ACC112 (cell line): ENCODE data around the gene NR4A1.

Experiments used
- H2AFZ ChIP-seq: fragments of 200-600 bp; sonication (generic); one replicate; pipeline ENCODE4 v1.6.0; 2017; ENCODE audit warnings: antibody characterized with exemption, low read length; ENCODE audit not compliant: unreplicated experiment
- H3K27ac ChIP-seq: fragments of 200-600 bp; sonication (generic); 2 replicates; pipeline ENCODE4 v1.5.1; 2014; ENCODE audit warnings: low read depth, mild to moderate bottlenecking, antibody characterized with exemption, low read length, moderate library complexity
- H3K27me3 ChIP-seq: fragments of 200-600 bp; sonication (generic); 2 replicates; pipeline ENCODE4 v1.6.1; 2014; ENCODE audit warnings: mild to moderate bottlenecking, antibody characterized with exemption, low read length, moderate library complexity, mixed read lengths; ENCODE audit not compliant: insufficient read depth
- H3K36me3 ChIP-seq: fragments of 200-600 bp; sonication (generic); 2 replicates; pipeline ENCODE4 v1.6.1; 2016; ENCODE audit warnings: mild to moderate bottlenecking, antibody characterized with exemption, low read length, moderate library complexity, mixed read lengths; ENCODE audit not compliant: insufficient read depth
- H3K4me1 ChIP-seq: fragments of 200-600 bp; sonication (generic); one replicate; pipeline ENCODE4 v1.6.1; 2016; ENCODE audit warnings: low read length, mixed read lengths; ENCODE audit not compliant: insufficient read depth, unreplicated experiment, control insufficient read depth
- H3K4me3 ChIP-seq: fragments of 200-600 bp; sonication (generic); 2 replicates; pipeline ENCODE4 v1.5.1; 2014; ENCODE audit warnings: mild to moderate bottlenecking, low read depth, low read length
- H3K79me2 ChIP-seq: fragments of 200-600 bp; sonication (generic); one replicate; pipeline ENCODE4 v1.6.0; 2016; ENCODE audit warnings: low read length; ENCODE audit not compliant: control insufficient read depth, unreplicated experiment, insufficient read depth

The NR4A1 gene

GRCh38 chr12:52083638-52083996, 32.4 kb downstream of the NR4A1 start:
- Histone ChIP-seq H3K36me3 (no peaks in the 10 kb centered on the region), H2AFZ (no peak overlapping the region), H3K27me3 (no peaks in the 10 kb centered on the region), H3K4me3 (no peak overlapping the region), H3K27ac (no peak overlapping the region), H3K4me1 (peaks cover 16% of the 10 kb centered on the region), H3K79me2 (no peaks in the 10 kb centered on the region)

- peaks cover 16% of the 10 kb centered on the region for H3K4me1 ChIP-seq
These were observed 33.4 kb downstream of the NR4A1 start for GRCh38 chr12:52084491-52085231.

GRCh38 chr12:52085682-52086180, 34.5 kb downstream of the NR4A1 start:
- Histone ChIP-seq H3K79me2 (no peaks in the 10 kb centered on the region), H2AFZ (no peak overlapping the region), H3K4me3 (no peak overlapping the region), H3K27me3 (peaks cover 10% of the 10 kb centered on the region), H3K36me3 (no peaks in the 10 kb centered on the region), H3K27ac (no peak overlapping the region), H3K4me1 (peaks cover 16% of the 10 kb centered on the region)

More at GRCh38 chr12:52084491-52085231, 33.4 kb downstream of the NR4A1 start:
- Histone ChIP-seq H3K27me3 (peaks cover 3% of the 10 kb centered on the region; the same call in 1 of the 2 replicates), H3K36me3 (no peaks in the 10 kb centered on the region), H3K4me3 (no peak overlapping the region), H3K79me2 (no peaks in the 10 kb centered on the region), H3K27ac (no peak overlapping the region), H2AFZ (no peak overlapping the region)

- peaks cover 17% of the 10 kb centered on the region for H3K27me3 ChIP-seq
- H3K4me1 ChIP-seq: peaks cover 11% of the 10 kb centered on the region
- no peak overlapping the region for H3K27ac ChIP-seq
- H2AFZ ChIP-seq: no peak overlapping the region
- H3K36me3 ChIP-seq: no peaks in the 10 kb centered on the region
- no peak overlapping the region for H3K4me3 ChIP-seq
- H3K79me2 ChIP-seq: no peaks in the 10 kb centered on the region
These were observed 35.1 kb downstream of the NR4A1 start for GRCh38 chr12:52086366-52086765.

DNA sequence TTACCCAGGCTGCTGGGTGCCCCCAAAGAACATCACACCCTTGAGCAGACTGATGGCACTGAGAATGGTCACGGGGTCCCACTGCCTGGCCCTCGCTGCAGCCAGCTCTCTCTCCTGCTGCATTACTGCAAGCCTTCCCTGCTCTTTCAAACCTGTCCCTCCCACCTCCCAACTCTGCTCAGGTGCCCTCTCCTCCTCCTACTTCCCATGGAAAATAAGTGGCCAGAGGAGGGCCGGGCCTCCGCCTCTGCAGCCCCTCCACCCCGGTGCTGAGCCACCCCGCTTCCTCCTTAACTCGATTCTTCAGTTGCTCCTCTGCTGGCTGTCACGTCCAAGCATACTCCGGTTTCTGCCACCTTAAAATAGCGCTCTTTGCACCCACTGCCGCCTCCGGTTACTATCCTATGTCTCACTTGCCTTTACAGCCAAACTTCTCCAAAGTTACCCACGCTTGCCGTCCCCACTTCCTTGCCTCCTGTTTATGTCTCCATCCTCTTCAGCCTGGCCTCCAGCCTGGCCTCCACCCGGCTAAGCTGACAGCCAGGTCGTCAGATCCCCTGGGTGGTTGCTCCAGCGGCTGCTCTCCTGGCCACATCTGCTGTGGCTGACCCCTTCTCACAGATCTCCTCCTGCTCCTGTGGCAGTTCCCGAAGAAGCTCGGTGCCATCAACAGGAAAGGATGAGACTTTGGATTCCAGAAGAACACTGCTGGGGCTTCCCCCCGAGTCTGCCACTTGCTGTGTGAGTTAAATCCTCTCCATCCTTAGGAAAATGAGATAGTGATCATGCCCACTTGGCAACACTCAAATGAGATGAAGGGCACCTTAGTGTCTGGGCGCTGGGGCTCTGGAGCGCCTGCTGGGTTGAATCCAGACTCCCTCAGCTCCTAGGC, 35.9 kb downstream of the NR4A1 start:
- H3K4me1 ChIP-seq: peaks cover 3% of the 10 kb centered on the region
- H3K79me2 ChIP-seq: no peaks in the 10 kb centered on the region
- H3K27me3 ChIP-seq: peaks cover 25% of the 10 kb centered on the region
- no peaks in the 10 kb centered on the region for H3K36me3 ChIP-seq
- H3K4me3 ChIP-seq: no peak overlapping the region
- H3K27ac ChIP-seq: no peak overlapping the region
- H2AFZ ChIP-seq: no peak overlapping the region

DNA sequence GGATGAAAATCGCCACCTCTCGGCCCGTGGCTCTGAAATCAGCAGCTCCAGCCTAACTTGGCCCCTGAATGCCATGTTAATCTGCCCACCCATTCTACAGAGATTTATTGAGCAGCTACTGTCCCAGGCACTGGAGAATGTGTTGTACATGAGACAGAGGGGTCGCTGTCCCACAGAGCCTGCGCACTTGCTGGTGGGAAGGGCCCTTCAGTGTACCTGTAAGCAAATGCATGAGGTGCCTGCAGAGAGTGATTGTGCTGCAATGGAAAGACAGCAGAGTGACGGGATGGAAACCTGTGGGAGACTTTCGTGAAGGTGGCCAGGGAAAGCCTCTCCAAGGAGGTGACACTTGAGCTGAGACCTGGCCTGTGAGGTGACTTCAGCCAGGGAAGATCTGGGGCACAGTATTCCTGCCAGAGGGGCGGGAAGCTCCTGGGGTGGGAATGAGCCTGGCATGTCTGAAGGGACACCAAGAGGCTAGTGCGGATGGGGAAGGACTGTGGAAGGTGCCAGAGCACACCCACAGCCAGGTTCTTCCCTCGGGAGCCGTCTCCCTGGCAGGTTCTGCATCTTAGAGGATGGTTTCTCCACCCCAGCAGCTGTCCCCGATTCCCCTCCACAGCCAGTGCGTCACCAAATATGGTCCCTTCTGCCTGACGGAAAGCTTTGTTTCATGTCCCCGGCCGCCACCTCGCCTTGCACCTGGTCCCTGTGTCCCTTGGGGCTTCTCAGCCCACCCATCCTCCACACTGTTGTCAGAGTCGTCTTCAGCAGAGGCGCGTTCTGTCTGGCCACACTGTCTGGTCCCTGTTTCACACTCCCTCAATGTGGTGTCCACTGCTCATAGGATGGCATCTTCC, 36.9 kb downstream of the NR4A1 start:
- Histone ChIP-seq H3K79me2 (no peaks in the 10 kb centered on the region), H3K27me3 (peaks cover 29% of the 10 kb centered on the region), H3K4me3 (no peak overlapping the region), H3K27ac (no peak overlapping the region), H3K36me3 (no peaks in the 10 kb centered on the region), H3K4me1 (no peaks in the 10 kb centered on the region), H2AFZ (no peak overlapping the region)

GRCh38 chr12:52089491-52089890, 38.2 kb downstream of the NR4A1 start:
- no peak overlapping the region for H2AFZ ChIP-seq
- H3K27ac ChIP-seq: no peak overlapping the region
- no peaks in the 10 kb centered on the region for H3K36me3 ChIP-seq
- H3K27me3 ChIP-seq: peaks cover 29% of the 10 kb centered on the region
- no peaks in the 10 kb centered on the region for H3K4me1 ChIP-seq
- H3K4me3 ChIP-seq: no peak overlapping the region
- H3K79me2 ChIP-seq: no peaks in the 10 kb centered on the region

DNA sequence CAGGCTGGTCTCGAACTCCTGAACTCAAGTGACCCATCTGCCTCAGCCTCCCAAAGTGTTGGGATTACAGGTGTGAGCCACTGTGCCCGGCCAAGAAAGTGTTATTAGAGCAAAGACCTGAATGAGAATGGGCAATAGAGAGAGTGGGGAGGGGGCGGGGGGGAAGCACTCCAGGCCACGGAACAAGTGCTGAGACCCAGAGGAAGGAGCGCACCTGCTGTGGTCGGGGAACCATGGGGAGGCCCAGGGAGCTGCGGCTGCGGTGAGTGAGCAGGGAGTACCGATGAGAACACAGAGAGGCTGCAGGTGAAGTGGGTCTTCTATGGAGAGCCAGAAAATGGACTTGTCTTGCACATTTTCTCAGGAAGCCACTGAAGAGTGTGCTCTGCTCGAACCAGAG, 39.0 kb downstream of the NR4A1 start:
- H2AFZ ChIP-seq: no peak overlapping the region
- H3K4me3 ChIP-seq: no peak overlapping the region
- peaks cover 29% of the 10 kb centered on the region for H3K27me3 ChIP-seq
- no peaks in the 10 kb centered on the region for H3K79me2 ChIP-seq
- no peaks in the 10 kb centered on the region for H3K4me1 ChIP-seq
- H3K27ac ChIP-seq: no peak overlapping the region
- no peaks in the 10 kb centered on the region for H3K36me3 ChIP-seq

DNA sequence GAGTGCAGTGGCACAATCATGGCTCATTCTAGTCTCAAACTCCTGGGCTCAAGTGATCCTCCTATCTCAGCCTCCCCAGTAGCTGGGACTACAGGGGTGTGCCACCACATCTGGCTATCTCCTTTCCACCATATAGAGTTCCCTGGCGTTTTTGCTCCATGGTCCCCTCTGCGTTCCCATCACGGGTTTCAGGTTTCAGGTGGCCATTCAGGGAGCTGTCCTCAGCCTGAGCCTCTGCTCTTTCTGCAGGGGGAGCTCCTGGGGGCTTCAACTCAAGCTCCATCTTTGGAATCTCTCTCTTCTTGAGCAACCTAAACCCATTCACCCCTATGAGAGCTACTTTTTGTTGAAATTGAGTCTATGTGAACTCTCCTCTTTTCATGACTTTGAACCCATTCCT, 39.8 kb downstream of the NR4A1 start:
- Histone ChIP-seq H2AFZ (no peak overlapping the region), H3K27ac (no peak overlapping the region), H3K36me3 (no peaks in the 10 kb centered on the region), H3K79me2 (no peaks in the 10 kb centered on the region), H3K4me3 (no peak overlapping the region), H3K27me3 (peaks cover 29% of the 10 kb centered on the region), H3K4me1 (no peaks in the 10 kb centered on the region)

GRCh38 chr12:52091869-52092268, 40.6 kb downstream of the NR4A1 start:
- Histone ChIP-seq H3K27me3 (peaks cover 29% of the 10 kb centered on the region), H3K79me2 (no peaks in the 10 kb centered on the region), H3K4me1 (no peaks in the 10 kb centered on the region), H3K27ac (no peak overlapping the region), H3K4me3 (no peak overlapping the region), H2AFZ (no peak overlapping the region), H3K36me3 (no peaks in the 10 kb centered on the region)
